ENCODE data around the gene DGKD.

The DGKD gene

DNA sequence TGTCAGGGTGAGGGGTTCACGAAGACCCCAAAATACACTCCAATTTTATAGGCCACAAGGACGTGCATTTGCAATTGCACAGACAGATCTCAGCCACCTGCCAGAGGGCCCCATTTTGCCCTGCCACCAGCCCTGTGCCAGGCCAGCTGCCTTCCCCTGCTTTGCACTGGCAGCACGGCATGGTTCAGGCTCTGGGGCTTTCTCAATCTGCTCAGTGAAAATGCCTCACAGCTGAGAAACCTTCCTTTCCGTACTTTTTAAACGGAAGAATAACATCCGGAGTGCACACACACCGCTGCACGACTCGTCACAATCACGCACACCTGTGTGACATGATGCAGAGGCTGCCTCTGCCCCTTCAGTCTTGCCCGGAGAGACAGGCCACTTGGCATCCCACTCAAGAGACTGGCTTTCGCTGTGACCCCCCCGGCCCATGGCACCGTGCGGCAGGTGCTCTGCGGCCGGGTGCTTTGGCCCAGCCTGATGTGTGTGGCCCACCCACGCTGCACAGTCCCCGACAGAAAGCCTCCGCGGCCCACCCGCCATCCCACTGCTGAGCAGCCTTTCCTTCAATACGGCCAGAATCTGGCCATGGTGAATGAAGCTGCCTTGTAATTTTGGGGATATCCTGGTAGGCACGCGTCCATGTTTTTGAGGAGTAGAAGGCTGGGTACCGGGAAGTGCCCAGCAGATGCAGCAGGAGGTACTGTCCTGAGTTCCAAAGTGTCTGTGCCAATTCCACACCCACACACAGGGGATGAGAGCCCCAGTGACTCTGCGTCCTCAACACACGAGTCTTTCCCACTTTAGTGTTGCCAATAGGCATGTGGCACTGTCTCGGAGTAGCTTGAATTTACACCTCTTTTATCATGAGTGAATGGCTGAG is 123.5 kb downstream of the DGKD start:
- no peak for DNase-seq (ENCODE audit: low spot score)

DNA sequence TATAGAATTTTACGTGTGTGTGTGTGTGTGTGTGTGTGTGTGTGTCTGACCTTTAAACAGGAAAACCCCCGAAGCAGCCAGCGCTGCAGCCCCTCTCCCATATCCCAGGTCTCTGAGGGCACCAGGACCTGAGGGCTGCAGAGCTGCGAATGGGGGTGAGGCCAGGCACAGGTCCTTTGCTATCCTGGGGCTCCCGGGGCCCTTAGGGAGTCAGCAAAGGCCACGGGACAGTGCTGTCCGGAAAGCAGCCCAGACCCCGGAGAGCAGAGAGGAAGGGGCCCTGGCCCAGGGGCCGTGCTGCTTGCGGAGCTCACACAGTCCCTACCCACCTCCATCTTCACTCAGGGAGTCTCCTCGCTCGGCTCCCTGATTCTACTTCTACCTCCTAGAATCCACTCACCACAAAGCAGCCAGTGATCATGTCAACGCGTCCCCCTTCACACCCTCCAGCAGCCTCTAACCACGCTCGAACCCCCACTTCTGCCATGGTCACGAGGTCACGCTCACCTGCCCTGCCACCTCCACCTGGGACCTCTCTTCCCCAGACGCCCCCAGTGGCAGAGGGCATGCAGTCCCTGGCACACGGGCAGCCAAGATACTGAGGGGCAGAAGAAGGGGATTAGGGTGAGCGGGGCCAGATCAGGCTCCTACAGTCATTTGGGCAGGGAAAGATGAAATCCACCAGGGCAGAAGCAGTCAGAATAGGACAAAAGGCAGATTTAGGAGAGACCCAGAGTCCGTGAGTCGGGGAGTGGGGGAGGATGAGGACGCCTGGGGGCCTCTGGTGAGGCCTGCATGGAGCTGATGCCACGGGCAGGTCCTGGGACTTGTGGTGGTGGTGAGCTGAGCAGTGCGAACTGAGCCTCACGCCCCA is 125.6 kb downstream of the DGKD start:
- DNase-seq (ENCODE audit: low spot score): no peak

DNA sequence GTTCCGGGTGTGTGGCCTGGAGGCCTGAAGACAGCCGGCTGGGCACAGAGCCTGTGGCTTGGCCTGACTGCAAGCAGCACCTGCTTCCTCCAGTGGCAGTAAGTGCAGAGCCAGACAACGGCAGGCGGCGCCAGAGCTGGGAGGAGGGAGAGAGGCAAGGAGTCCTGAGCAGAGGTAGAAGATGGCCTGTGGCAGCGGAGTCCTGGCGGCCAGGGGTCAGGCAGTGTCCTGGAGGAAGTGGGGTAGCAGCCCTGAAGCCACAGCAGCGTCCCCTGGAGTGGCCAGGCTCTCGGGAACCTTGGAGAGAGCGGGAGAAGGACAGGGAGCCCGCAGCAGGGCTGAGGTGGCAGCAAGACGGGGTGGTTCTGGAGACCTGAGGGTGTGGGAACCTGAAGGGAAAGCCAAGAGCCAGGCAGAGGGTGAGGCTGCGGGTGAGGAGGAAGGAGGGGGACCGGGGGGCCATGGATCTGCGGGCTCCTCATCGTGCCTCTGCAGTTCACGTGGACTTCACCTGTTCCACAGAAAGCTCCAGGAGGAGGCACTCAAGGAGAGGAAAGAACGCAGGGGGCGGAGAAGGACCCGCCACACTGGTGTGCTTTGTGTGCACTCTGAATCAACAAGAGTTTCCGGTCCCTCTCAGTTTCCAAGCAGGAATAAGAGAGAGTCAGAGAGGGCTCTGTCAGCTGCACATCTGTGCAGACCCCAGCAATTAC is 126.4 kb downstream of the DGKD start:
- DNase-seq (ENCODE audit: low spot score): peak; percentile 74

DNA sequence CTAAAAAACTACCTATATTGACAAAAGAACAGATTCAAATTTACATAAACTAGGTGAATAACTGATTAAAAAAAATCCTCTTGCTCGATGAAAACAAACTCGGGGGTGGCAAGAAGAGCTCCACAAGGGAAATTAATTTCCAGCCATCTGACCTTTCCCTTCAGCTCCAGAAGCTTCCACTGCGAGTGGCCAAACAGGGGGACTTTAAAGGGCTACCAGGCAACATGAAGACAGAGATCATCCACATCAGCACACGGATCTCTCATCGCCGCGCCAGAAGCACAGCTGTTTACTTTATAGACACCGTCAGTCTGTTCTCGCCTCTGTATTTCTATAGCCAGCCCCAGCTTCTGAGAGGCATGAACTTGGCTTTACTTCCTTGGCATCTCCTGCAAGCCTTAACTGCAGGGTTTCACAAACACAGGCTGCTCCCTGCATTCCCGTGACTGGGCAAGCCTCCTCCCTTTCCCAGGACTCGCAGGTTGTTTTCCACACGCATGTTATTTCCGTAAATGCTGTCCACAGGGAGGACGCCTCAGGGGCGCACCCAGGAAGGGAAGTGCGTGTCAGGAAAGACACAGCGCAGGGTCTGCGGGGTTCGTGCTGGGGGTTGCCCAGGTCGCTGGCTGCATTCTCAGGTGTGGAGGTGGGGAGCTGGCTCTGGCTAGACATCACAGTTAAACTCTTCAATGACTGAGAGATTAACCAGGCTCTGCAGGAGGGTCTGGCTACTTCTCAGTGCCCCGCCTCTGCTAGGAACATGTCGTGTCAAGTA is 127.3 kb downstream of the DGKD start:
- DNase-seq (ENCODE audit: low spot score): peak; percentile 71

DNA sequence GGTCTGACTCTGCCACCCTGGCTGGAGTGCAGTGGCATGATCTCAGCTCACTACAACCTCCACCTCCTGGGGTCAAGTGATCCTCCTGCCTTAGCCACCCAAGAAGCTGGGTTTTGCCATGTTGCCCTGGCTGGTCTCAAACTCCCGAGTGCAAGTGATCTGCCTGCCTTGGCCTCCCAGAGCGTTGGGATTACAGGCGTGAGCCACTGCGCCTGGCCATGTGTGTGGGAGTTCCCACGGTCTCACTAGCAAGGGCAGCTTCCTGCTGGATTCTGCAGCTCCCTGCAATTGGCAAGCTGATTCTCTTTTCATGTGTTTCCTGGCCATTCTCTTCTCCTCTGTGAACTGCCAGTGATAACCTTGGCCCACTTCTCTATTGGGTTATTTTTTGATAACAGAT is 128.3 kb downstream of the DGKD start:
- no peak for DNase-seq (ENCODE audit: low spot score)

DNA sequence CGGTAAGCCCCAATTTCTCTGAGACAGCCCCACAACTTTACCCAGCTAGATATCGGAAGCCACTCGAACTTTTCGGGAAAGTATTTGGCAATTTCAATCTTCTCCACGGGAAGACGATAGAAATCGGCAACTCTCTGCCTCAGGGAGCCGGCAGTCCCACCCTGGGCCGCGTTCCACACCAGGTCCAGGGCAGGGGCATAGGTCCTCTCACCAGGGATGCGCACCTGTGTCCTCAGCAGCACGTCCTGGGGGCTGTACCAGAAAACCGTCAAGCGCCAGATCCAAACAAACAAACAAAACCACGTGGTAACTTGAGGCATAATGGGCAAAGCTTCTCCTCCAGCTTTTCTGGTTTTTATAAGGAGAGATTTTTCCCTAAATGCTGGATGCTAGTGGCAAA is 131.4 kb downstream of the DGKD start:
- no peak for DNase-seq (ENCODE audit: low spot score)

DNA sequence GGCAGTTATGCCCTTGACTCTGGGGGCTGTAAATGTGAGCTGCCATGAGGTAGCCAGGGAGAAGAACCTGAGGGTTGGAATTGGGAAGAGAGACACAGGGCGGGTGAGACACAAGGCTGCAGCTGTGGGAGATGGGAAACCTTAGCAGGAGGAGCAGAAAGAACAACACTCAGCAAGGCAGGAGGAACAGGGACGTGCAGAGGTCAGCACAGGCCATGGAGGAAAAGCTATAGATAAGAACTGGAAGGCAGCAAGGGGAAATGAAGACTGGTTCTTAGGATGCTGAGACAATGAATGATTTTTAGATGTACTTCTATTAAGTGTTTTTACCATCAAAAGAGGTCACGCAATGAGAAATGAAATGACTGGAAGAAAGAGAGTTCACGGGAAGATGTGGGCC is 132.1 kb downstream of the DGKD start:
- DNase-seq (ENCODE audit: low spot score): no peak

DNA sequence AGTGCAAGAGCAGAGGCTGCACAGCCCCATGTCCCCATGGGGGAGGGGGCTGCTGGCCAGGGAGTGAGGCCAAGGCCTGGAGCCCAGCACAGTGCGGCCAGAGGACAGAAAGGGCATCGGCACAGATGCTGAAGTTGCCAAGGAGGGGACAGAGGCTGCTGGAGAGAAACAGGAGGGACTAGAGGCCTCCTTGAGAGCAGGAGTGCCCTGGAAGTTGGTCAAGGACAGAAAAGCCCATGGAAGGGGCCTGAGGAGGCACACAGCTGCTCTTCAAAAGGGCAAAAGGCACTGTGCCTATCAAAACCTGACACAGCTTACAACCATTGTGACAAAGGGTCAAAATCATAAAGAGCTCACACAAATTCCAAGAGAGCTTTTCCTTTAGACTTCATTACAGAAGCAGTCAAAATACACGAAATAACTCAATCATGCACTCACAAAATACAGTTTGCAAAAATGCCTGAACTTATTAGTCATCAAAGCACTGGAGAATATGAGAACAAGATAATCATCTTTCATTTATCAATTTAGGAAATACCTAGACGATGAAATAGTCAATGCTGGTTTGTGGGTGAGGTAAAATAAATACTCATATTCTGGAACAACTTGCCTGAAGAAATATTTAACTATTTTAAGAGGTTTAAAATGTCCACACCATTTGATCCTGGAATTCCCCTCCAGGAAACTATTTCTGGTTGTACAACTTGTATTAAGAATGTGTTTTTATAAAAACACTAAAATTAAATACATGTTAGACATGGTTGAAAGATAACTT is 132.7 kb downstream of the DGKD start:
- DNase-seq (ENCODE audit: low spot score): peak; percentile 97

DNA sequence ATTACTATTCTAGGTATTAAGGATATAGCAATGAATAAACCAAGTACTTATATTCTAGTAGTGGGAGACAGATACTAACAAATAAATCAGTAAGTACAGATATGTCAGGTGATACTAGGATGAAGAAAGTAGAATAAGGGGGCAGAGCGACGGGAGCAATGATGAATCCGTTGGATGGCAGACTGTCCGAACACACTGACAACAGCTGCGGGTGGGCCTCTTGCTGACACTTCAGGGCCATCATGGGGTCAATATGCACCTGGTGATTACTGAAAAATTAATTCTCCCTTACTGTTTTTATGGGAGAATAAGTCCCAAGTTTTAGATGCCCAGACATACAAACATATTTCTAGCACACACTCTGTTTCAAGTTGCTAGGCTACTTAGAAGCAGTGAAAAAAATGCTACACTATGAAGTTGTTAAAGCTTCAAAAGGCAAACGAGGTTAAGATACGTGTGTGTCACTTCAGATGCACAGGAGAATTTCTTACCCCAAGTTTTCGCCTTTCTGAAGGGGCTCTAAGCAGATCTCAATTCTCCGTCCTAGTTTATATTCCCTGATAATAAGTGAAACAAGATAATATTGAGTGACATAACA is 133.6 kb downstream of the DGKD start:
- DNase-seq (ENCODE audit: low spot score): peak; percentile 27

DNA sequence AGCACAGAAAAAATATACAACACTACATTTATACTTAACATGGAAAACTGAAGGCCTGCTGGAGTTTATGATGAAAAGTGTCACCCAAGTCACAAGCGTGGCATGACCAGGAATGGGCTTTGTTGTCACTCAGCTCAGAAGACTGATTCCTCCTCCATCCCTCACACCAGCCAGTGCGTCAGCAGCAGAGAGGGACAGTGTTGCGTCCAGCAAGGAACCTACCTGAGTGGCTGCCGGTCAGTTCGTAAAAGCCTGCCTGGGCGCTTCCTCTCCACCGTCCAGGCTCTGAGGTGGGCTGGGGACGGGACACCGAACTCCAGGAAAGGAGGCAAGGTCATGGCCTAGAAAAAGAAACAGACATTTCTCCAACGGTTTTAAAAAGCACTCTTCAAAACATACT is 134.8 kb downstream of the DGKD start:
- no peak for DNase-seq (ENCODE audit: low spot score)

DNA sequence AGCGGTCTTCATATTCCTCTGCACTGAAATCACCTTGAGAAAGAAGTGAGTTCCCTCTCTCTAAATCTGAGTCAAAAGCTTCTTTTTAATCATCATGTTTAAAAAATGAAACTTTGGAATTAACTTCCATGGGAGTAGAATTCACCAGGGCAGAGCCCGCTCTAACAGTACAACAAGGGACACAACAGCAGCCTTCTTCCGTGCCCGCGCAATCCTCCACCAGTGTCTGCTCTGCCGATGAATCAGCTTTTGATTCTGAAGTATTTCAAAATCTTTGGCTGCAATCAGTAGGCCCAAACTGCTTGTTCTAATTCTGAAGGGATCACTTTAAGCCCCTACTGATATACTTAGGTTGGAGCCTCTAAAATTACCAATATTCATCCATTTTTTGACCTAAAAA is 135.4 kb downstream of the DGKD start:
- no peak for DNase-seq (ENCODE audit: low spot score)

DNA sequence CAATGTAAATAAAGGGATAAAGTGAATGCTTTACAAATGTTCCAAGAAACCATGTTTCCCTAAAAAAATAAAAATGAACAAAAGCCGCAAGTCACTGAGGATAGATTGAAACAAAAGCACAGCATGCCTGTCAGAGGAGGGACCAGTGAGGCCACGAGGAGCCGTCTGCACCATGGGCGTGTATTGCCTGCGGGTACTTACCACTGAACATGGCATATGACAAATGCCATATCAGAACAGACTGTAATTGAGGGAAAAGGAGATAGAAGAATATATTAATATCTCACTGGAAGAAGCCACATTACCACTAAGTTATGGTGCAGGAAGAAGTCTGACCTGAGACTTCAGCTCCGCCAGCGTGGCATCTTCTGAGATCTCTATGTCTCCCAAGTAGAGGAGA is 136.5 kb downstream of the DGKD start:
- DNase-seq (ENCODE audit: low spot score): no peak

DNA sequence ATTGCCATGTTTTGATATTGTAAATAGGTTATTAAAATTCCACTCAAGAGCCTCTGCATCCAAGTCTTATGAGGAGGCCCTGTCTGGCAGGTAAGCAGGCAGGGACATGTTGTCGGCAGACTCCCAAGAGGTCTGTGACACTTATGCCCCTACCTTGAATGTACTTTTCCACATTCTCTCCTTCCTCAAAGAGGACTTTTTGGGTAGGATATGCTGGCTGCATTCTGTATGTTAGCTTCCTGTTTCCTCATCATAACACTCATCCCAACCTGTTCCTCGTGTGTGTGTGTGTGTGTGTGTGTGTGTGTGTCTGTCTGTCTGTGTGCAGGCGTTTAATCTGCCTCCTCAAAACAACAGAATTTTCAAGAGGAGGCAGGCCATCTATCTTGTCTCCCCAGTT is 137.0 kb downstream of the DGKD start:
- no peak for DNase-seq (ENCODE audit: low spot score)

DNA sequence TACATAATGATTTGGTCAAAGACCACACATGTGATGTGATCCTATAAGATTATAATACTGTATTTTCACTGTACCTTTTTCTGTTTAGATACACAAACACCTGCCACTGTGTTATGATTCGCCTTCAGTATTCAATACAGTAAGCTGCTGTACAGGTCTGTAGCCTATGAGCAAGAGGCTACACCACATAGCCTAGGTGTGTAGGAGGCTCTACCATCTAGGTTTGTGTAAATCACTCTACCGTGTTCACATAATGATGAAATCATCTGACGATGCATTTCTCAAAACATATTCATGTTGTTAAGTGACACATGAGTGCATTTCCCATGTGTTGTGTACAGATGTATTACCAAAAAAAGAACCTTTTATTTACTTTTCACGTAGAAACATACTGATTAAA is 137.8 kb downstream of the DGKD start:
- DNase-seq (ENCODE audit: low spot score): no peak

DNA sequence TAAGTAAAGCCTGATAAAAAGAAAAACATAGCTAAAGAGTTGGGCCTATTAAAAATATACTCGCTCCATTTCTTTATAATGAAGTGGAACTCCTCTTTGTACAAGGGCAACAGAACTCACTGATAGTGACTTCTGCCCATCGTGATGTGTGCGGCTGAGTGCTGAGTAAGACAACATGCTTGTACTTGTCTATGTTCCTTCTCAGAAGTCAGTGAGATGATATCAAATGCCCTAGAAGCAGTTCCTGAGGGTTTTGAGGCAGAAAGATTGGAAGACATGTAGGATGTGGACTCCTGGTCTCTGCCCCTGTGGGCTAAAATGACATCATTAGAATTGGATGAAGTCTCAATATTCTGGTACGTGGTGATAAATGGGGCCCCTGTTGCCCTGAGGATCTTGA is 138.5 kb downstream of the DGKD start:
- DNase-seq (ENCODE audit: low spot score): no peak

DNA sequence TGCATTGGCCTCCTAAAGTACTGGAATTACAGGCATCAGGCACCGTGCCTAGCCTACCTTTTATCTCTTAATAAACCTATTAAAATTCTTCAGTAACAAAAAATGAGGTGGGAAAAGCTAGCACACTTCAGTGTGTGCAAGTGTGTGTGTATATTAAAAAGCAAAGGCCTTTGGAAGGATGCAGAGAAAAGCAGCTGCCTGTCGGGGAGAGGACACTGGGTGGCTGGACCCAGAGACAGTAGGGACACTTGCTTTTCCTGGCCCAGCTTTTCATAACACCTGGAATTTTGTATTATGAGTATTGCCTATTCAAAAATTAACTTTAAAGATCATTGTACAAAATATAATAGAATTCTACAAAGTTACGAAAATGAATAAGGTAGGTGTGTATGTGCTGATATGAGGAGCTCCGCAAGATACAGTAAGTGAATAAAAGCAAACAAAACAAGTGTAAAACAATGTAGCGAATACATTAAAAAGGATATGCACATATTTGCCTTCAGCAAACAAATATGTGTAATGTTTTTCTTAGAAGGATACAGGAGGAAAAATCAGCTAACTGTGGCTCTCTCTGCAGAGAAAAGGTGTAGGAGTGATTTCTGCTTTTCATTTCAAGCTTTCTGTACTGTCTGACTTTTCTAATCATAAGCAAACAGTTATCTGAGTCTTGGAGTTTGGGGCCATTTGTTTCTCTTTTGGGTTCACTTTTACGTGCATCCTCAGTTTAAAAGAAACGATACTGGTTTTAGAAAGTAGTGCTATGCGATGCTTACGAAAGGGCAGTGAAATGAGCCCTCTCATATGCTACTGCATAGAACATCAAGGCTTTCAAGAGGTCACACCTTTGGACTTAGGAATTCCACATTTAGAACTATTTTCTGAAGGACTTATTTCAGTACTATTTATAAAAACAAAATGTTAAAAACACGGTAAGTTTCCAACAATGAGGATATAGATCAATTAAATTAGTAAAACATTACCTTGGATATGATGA is 141.5 kb downstream of the DGKD start:
- no peak for DNase-seq (ENCODE audit: low spot score)

DNA sequence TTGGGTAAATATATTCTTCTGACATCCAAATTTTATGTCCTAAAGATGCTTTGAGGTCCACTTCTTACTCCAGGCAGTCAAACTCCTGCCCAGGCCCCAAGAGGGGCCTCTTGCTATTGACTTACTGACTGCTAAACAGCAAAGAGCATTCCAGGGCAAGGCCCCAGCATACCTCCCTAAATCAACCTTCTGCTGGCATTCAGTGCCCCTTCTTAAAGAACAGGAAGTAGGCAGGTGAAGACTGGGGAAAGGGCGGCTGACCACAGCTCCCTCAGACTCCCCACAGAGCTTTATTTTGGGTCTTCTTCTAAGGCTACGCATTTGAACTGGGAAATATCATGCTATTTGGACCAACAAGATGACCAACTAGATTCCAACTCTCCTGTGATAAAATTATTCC is 143.4 kb downstream of the DGKD start:
- DNase-seq (ENCODE audit: low spot score): no peak

DNA sequence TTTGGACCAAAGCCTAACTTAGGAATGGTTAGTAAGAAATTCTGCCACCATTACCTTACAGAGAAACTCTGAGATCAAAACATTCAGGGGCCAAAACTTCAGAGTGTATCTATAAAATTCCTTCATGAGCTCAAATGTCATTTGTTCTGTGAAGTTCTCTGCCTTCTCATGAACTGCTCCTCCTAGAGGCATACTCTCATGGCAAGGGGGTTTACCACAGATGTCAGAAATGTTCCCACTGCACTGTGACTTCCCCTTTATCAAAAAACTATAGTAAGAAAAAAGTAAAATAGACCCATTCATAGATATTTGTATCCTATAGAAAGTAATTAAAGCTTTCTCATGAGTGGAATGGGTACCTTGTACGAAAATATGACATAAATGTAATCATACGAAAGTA is 143.8 kb downstream of the DGKD start:
- DNase-seq (ENCODE audit: low spot score): no peak

DNA sequence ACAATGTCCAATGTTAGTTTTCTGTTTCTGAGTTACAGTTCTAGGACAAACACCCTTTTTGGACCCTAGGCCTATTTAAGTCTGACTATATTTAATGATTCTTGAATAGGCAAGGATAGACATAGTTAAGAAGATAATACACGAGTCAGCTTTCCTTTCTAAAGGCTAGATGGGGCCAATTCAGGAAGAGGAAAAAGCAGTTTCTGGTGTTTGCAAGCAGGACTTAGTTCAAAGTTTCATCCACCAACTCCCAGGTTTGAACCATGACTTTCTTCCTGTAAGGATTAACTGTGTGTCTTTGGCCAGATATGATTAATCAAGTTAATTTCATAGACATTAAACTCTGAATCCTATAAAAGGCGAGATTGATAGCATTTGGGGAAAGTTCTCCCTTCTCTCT is 145.6 kb downstream of the DGKD start:
- no peak for DNase-seq (ENCODE audit: low spot score)

All from kidney tubule cell (primary cell).